SK-N-SH treated with all-trans-retinoic acid at 6 μM for 48 hours (cell line): Measurements from ENCODE around the gene RNF144A.

Source experiments
- CSDC2 ChIP-seq: fragments of 250-450 bp; sonication (Bioruptor Pico); IDR thresholded peaks from 2 replicates; pipeline ENCODE4 v1.5.0; 2020; ENCODE audit warnings: mild to moderate bottlenecking, moderate library complexity
- ESRRG ChIP-seq: fragments of 250-450 bp; sonication (Bioruptor Pico); IDR thresholded peaks from 2 replicates; pipeline ENCODE4 v1.6.1; 2021; ENCODE audit warnings: mild to moderate bottlenecking
- OSR1 ChIP-seq: fragments of 250-450 bp; sonication (Bioruptor Pico); IDR thresholded peaks from 2 replicates; pipeline ENCODE4 v1.8.0; 2022; ENCODE audit warnings: moderate library complexity, mild to moderate bottlenecking, inconsistent platforms
- PPARA ChIP-seq: fragments of 250-450 bp; sonication (Bioruptor Pico); IDR thresholded peaks from 2 replicates; pipeline ENCODE4 v1.5.0; 2020; ENCODE audit warnings: mild to moderate bottlenecking, borderline replicate concordance
- RARB ChIP-seq: fragments of 250-450 bp; sonication (Bioruptor Pico); IDR thresholded peaks from 2 replicates; pipeline ENCODE4 v1.8.0; 2021; ENCODE audit warnings: mild to moderate bottlenecking, moderate library complexity
- SNAI2 ChIP-seq: fragments of 250-450 bp; sonication (Bioruptor Pico); IDR thresholded peaks from 2 replicates; pipeline ENCODE4 v1.5.0; 2020; ENCODE audit warnings: mild to moderate bottlenecking, moderate library complexity
- TOX ChIP-seq: fragments of 250-450 bp; sonication (Bioruptor Pico); IDR thresholded peaks from 2 replicates; pipeline ENCODE4 v1.8.0; 2021; ENCODE audit warnings: mild to moderate bottlenecking, moderate library complexity, borderline replicate concordance
- ZFP30 ChIP-seq: fragments of 450-650 bp; formaldehyde crosslinking; IDR thresholded peaks from 2 replicates; pipeline ENCODE4 v1.5.0; 2022; ENCODE audit warnings: mild to moderate bottlenecking, moderate library complexity
- ZNF8 ChIP-seq: fragments of 450-650 bp; formaldehyde crosslinking; IDR thresholded peaks from 2 replicates; pipeline ENCODE4 v1.5.0; 2020; ENCODE audit warnings: mild to moderate bottlenecking, moderate library complexity

DNA sequence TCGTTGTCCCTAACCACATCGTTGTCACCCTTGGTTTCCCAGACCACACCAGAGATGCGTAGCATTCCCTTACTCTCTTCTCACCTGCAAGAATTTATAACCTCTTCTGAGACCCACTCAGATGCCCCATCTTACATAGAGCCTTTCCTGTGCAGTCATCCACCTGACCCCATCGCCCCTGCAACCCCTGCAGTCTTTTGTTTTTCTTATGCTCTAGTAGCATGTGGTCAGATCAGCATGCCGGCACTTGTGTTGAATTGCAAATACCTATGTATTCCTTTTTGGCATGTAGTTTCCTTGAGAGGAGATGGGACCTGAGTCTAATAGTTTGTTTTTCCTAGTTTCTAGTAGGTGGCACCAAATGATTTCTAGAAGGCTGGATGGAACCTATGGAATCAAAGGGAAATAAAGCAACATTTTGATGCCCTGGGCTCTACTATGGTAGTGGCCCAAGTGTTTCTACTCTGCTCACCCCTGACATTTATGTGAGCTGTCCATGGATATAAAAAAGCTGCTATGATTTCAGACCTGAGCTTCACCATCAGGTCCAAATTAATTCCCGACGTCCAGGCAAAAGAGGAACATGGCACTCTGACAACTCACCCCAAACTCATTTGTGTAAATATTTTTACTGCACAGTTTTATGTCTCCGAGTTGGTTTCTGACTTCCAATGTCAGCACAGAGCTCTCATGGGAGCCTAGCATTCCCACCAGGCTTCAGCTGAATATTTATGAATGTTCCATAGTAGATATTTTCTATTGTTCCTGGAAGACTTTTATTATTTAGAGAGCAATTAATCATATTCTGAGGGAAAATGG, 143.6 kb downstream of the RNF144A start:
- TF ChIP-seq ESRRG: no peak
- no peak for TF ChIP-seq CSDC2 (CRISPR knock-in tag)
- TF ChIP-seq ZFP30 (CRISPR knock-in tag): no peak
- no peak for TF ChIP-seq SNAI2 (CRISPR knock-in tag)
- TF ChIP-seq PPARA (CRISPR knock-in tag): no peak
- no peak for TF ChIP-seq OSR1 (CRISPR knock-in tag)
- TF ChIP-seq TOX (CRISPR knock-in tag): no peak
- no peak for TF ChIP-seq ZNF8
- TF ChIP-seq RARB (CRISPR knock-in tag): no peak
